ENCODE measurements around the gene MYO5A.

MYO5A gene

GRCh38 chr15:52523647-52524046, 5.0 kb downstream of the MYO5A start:
- H3K4me3 ChIP-seq (ENCODE audit: control insufficient read depth, low read depth, low read length), result no peak overlapping the region
- DNase-seq (ENCODE audit: low read depth), result no peak
- TF ChIP-seq CTCF (conservative IDR thresholded peaks at IDR 0.05; ENCODE audit: control insufficient read depth, insufficient read depth, low read depth, low read length), result no peak

- peak; percentile 86 for DNase-seq (ENCODE audit: low read depth)
- H3K4me3 ChIP-seq (ENCODE audit: control insufficient read depth, low read depth, low read length), result no peak overlapping the region
- no peak for TF ChIP-seq CTCF (conservative IDR thresholded peaks at IDR 0.05; ENCODE audit: control insufficient read depth, insufficient read depth, low read depth, low read length)
Observed at GRCh38 chr15:52523192-52523591, 5.5 kb downstream of the MYO5A start.

- no peak for TF ChIP-seq CTCF (conservative IDR thresholded peaks at IDR 0.05; ENCODE audit: control insufficient read depth, insufficient read depth, low read depth, low read length)
- no peak for DNase-seq (ENCODE audit: low read depth)
- H3K4me3 ChIP-seq (ENCODE audit: control insufficient read depth, low read depth, low read length), result no peak overlapping the region
Observed at GRCh38 chr15:52521682-52522081, 7.0 kb downstream of the MYO5A start.

GRCh38 chr15:52520421-52520820, 8.3 kb downstream of the MYO5A start:
- no peak for TF ChIP-seq CTCF (conservative IDR thresholded peaks at IDR 0.05; ENCODE audit: control insufficient read depth, insufficient read depth, low read depth, low read length)
- DNase-seq (ENCODE audit: low read depth), result no peak
- no peak overlapping the region for H3K4me3 ChIP-seq (ENCODE audit: control insufficient read depth, low read depth, low read length)

- no peak for DNase-seq (ENCODE audit: low read depth)
- TF ChIP-seq CTCF (conservative IDR thresholded peaks at IDR 0.05; ENCODE audit: control insufficient read depth, insufficient read depth, low read depth, low read length), result no peak
- no peak overlapping the region for H3K4me3 ChIP-seq (ENCODE audit: control insufficient read depth, low read depth, low read length)
Observed at GRCh38 chr15:52518487-52519371, 10.0 kb downstream of the MYO5A start.

GRCh38 chr15:52517014-52517413, 11.7 kb downstream of the MYO5A start:
- no peak for TF ChIP-seq CTCF (conservative IDR thresholded peaks at IDR 0.05; ENCODE audit: control insufficient read depth, insufficient read depth, low read depth, low read length)
- no peak overlapping the region for H3K4me3 ChIP-seq (ENCODE audit: control insufficient read depth, low read depth, low read length)
- no peak for DNase-seq (ENCODE audit: low read depth)
